Mesodermal cell (in vitro differentiated cells): ENCODE measurements around the gene CXCL6. TPM values are rescaled to one million over a fixed set of nuclear protein-coding genes. Genes with fewer than 3 reads are reported as not detected.

Experiments used
- H3K27ac ChIP-seq: 2 replicates; pipeline ENCODE4 v1.7.0; 2013; ENCODE audit warnings: mild to moderate bottlenecking, low read depth, low read length, moderate library complexity; ENCODE audit not compliant: severe bottlenecking
- H3K36me3 ChIP-seq: 2 replicates; pipeline ENCODE4 v1.7.1; 2013; ENCODE audit warnings: mild to moderate bottlenecking, low read length, moderate library complexity; ENCODE audit not compliant: control insufficient read depth, insufficient read depth
- H3K4me1 ChIP-seq: one replicate; pipeline ENCODE4 v1.7.1; 2013; ENCODE audit warnings: mild to moderate bottlenecking, low read length; ENCODE audit not compliant: insufficient read depth, control insufficient read depth, poor library complexity, severe bottlenecking
- H3K4me3 ChIP-seq: 2 replicates; pipeline ENCODE4 v1.7.0; 2013; ENCODE audit warnings: low read length, control low read depth, mild to moderate bottlenecking; ENCODE audit not compliant: insufficient read depth, poor library complexity, severe bottlenecking; ENCODE audit errors: extremely low read depth
- H3K9me3 ChIP-seq: 2 replicates; pipeline ENCODE4 v1.7.1; 2013; ENCODE audit warnings: mild to moderate bottlenecking, low read length, moderate library complexity; ENCODE audit not compliant: control insufficient read depth
- WGBS, 2 experiments: methylation state at CpG; one replicate each; pipeline ENCODE4 v1.1.5; 2013; ENCODE audit warnings: missing lambda C conversion rate in 2 of 2; ENCODE audit not compliant: insufficient coverage in 2 of 2; 5-methylcytosine and 5-hydroxymethylcytosine counted together
- polyA plus RNA-seq, 2 experiments: library from polyadenylated mRNA; stranded (reverse); fragments of 50-300 nt; gene quantifications; one replicate each; pipeline ENCODE4 v1.2.3, GENCODE V29; 2013

Gene CXCL6
- 1.6 TPM for polyA plus RNA-seq (2013, experiment 1 of 2)
- polyA plus RNA-seq (2013, experiment 2 of 2) = 0.96 TPM

DNA sequence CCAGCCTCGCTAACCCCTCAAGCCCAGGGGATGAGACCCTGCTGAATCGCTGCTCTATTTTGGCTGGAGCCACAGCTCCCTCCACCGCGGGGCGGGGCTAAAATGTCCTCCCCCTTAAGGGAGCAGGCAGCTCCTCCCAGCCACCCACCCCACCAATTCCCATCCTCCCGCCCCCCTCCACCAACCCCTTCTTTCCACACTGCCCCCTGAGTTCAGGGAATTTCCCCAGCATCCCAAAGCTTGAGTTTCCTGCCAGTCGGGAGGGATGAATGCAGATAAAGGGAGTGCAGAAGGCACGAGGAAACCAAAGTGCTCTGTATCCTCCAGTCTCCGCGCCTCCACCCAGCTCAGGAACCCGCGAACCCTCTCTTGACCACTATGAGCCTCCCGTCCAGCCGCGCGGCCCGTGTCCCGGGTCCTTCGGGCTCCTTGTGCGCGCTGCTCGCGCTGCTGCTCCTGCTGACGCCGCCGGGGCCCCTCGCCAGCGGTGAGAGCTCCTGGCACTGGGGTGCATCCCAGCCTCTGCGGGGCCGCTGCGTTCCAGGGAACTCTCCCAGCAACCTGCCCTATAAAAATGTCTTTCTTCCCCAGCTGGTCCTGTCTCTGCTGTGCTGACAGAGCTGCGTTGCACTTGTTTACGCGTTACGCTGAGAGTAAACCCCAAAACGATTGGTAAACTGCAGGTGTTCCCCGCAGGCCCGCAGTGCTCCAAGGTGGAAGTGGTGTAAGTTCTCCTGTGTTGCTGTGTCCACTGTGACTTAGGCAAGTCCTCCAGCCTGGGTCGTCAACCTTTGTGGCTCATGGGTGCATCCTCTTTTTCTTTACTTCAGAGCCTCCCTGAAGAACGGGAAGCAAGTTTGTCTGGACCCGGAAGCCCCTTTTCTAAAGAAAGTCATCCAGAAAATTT lies at the start of gene CXCL6:
TSS of gene CXCL6 (plus strand) at position 306 of the 907 bp plus-strand sequence. CDS start at position 379, 73 bp downstream.
- Histone ChIP-seq H3K9me3 (no peaks in the 10 kb centered on the region), H3K27ac (no peak within 1 kb of the TSS), H3K4me1 (no peaks in the 10 kb centered on the region), H3K36me3 (no peaks in the 10 kb centered on the region), H3K4me3 (peak within 1 kb of the TSS; percentile 35)
- WGBS, 2 experiments = 6 to 8% methylated on average over 24 to 34 of the region's 41 CpGs

DNA sequence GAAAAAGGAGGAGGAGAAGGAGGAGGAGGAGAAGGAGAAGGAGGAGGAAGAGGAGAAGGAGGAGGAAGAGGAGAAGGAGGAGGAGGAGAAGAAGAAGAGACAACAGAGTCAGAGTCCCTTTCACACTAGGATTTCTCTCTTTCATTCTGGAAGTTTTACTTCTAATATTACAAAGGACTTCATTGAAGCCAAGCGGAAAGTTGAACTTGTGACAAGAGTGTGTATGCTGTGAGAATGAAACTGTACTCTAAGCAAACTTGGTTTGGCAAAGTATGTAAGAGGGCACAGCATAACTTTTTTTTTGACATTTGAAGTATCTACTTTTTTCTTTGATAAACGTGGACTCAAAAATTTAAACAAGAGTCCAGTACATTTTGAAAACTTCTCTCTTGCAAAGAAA lies 48.1 kb upstream of the CXCL6 start:
- H3K9me3 ChIP-seq = no peaks in the 10 kb centered on the region
- H3K4me3 ChIP-seq = no peak overlapping the region
- 67 to 100% methylated on average over 1 to 2 of the region's 2 CpGs for WGBS, 2 experiments
- no peaks in the 10 kb centered on the region for H3K4me1 ChIP-seq
- no peak overlapping the region for H3K27ac ChIP-seq
- no peaks in the 10 kb centered on the region for H3K36me3 ChIP-seq

DNA sequence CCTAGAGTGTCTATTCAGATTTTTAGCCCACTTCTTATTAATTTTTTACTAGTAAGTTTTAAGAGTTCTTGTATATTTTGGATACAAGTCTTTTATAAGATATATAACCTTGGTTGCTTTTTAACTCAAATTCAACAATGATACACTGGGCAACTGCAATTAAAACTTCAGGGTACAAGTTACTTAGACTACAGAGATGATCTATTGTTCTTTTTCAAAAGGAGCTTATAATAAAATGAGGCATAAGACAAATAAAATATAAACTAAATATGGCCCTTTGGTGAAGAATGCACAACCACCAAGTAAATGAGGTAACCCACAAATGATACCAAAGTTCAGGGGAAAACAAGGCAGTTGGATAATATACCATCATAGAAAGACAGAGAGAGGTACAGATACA lies 37.6 kb upstream of the CXCL6 start:
- H3K27ac ChIP-seq = no peak overlapping the region
- H3K4me3 ChIP-seq = no peak overlapping the region

DNA sequence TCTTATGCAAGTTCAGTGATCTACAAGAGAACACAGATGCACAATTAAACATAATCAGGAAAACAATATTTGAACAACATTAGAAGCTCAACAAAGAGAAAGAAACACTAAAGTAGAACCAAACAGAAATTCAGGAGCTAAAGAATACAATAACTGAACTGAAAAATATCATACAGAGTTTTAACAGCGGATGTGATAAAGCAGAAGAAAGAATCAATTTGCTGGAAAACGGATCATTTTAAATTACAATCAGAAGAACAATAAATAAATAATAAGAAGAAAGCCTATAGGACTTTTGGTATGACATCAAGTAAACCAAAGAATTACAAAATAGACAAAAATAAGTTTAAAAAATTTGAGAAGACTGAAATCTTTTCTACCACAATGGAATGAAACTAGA lies 36.3 kb upstream of the CXCL6 start:
- H3K9me3 ChIP-seq = no peaks in the 10 kb centered on the region
- H3K4me3 ChIP-seq = no peak overlapping the region
- H3K36me3 ChIP-seq = no peaks in the 10 kb centered on the region
- no peak overlapping the region for H3K27ac ChIP-seq
- WGBS, 2 experiments = no CpG with 5 or more reads among the region's 2 CpGs
- no peaks in the 10 kb centered on the region for H3K4me1 ChIP-seq

More for the DNA sequence above, 37.6 kb upstream of the CXCL6 start:
- Histone ChIP-seq H3K9me3 (no peaks in the 10 kb centered on the region), H3K4me1 (no peaks in the 10 kb centered on the region), H3K36me3 (no peaks in the 10 kb centered on the region)

DNA sequence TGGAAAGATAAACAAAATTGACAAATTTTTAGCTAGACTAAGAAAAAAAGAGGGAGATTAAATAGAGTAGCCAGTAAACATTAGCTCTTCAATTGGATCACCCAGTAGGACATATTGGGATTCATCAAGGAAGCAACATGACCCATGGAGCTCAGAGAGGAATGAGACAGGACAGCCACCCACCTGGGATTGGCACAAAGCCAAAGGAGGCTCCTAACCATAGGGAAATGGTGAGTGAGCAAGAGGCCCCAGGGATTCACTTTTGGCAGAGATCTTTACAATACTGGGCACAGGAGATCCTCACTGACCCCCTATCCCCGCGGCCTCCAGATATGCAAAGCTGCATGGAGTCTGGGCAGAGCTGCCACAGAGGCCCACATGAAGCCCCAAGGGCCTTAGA lies 34.8 kb upstream of the CXCL6 start:
- Histone ChIP-seq H3K36me3 (no peaks in the 10 kb centered on the region), H3K4me3 (no peak overlapping the region), H3K4me1 (no peaks in the 10 kb centered on the region), H3K9me3 (no peaks in the 10 kb centered on the region), H3K27ac (no peak overlapping the region)
- WGBS, 2 experiments = 100% methylated on average over 2 of the region's 2 CpGs

DNA sequence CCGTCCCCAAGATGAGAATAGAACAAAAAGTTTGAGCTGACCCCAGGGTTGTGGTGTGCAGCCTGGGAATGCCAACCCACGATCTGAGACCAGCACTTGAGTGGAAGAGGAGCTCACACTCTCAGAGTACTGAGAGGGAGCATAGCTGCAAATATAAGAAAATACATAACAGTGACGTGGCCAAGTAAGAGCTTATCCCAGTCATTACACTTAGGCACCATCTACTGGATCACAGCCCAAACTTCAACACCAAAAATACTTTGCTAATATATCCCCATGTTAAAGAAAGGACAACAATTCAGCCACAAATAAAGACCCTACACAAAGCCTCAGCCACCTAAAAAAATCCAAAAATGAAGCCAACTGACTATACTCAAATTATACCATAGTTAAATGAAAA lies 33.3 kb upstream of the CXCL6 start:
- no peaks in the 10 kb centered on the region for H3K36me3 ChIP-seq
- H3K4me1 ChIP-seq = no peaks in the 10 kb centered on the region
- H3K4me3 ChIP-seq = no peak overlapping the region
- no peaks in the 10 kb centered on the region for H3K9me3 ChIP-seq
- 83 to 88% methylated on average over 3 of the region's 3 CpGs for WGBS, 2 experiments
- no peak overlapping the region for H3K27ac ChIP-seq

DNA sequence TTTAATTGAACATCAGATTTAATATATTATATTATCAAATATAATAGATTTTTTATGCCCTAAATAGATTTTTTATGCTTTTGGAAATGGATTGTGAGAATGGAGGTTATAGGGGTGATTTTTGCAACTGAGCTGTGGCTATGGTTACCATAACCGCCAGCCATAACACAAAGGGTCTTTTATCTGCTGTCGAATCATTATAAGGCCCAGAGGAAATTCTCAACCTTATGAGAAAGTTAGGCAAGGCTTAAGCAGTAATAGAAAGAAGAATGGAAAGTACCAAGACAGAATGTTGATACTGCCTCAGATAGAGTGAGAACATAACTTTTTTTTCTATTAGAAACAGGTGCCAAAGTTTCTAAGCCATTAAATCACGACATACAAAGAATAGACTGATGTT lies 26.3 kb upstream of the CXCL6 start:
- H3K4me3 ChIP-seq = no peak overlapping the region
- no peaks in the 10 kb centered on the region for H3K36me3 ChIP-seq
- H3K4me1 ChIP-seq = no peaks in the 10 kb centered on the region
- WGBS, 2 experiments = 95% methylated on average over 2 of the region's 3 CpGs; no CpG with 5 or more reads in 1 of the 2 experiments
- H3K27ac ChIP-seq = no peak overlapping the region
- no peaks in the 10 kb centered on the region for H3K9me3 ChIP-seq

DNA sequence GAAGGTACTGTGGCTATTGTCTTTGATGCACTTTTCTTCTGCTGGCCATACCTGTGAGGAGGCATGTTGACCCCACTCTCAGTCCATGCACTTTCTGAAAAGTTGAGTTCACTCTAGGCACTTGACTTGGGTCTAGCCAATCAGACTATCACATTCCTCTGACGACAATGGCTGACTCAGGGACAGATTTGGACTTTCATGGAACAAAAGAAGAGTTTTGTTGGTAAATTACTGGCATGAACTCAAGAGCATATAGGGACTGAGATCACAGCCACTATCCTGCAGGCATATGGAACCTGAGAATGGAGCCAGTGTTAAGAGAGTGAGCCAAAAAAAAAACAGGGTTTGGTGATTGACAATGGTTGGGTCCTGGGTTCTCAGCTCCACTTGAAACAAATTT lies 24.6 kb upstream of the CXCL6 start:
- H3K4me1 ChIP-seq = no peaks in the 10 kb centered on the region
- 71% methylated on average over 1 of the region's 1 CpG; no CpG with 5 or more reads in 1 of the 2 experiments for WGBS, 2 experiments
- H3K27ac ChIP-seq = no peak overlapping the region
- H3K9me3 ChIP-seq = no peaks in the 10 kb centered on the region
- H3K36me3 ChIP-seq = no peaks in the 10 kb centered on the region
- no peak overlapping the region for H3K4me3 ChIP-seq

DNA sequence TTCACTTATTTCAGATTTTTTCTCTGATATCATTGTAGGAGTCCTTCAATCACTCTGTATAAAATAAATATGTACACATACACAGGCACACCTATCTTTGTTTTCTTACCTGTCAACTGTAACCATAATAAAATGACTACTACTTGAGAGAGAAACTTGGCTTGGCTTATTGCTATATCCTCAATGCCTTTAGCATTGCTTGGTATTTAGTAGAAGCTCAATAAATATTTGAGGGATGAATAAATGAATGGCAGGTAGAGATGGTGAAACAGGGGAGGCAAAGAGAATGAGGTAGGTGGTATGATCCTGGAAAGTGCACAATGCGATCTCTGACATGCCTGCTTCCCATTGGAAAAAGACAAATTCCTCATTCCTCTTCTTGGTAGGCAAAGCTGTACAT lies 21.8 kb upstream of the CXCL6 start:
- 100% methylated on average over 1 of the region's 1 CpG; no CpG with 5 or more reads in 1 of the 2 experiments for whole genome bisulfite sequencing, 2 experiments
- Histone ChIP-seq H3K4me1 (no peaks in the 10 kb centered on the region), H3K4me3 (no peak overlapping the region), H3K36me3 (no peaks in the 10 kb centered on the region), H3K9me3 (no peaks in the 10 kb centered on the region), H3K27ac (no peak overlapping the region)

DNA sequence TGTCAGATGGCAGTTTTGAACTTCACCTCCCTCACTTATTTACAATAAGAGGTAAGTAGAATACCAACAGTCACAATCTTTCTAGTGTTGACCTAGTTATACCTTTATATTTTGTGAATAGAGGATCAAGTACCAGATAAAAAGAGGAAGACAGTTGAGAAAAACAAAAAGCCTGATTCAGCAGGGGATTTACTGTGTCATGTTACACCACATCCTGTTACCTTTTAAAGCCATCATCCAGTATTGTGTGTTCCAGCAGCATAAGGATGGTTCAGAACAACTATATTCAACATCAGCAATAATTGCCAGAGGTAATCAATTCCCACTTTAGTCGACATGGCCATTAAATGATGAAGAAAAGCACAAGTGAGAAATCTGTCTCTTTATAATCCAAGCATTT lies 21.3 kb upstream of the CXCL6 start:
- Histone ChIP-seq H3K4me1 (no peaks in the 10 kb centered on the region), H3K9me3 (no peaks in the 10 kb centered on the region), H3K4me3 (no peak overlapping the region), H3K36me3 (no peaks in the 10 kb centered on the region), H3K27ac (no peak overlapping the region)
- 80% methylated on average over 1 of the region's 1 CpG; no CpG with 5 or more reads in 1 of the 2 experiments for WGBS, 2 experiments

DNA sequence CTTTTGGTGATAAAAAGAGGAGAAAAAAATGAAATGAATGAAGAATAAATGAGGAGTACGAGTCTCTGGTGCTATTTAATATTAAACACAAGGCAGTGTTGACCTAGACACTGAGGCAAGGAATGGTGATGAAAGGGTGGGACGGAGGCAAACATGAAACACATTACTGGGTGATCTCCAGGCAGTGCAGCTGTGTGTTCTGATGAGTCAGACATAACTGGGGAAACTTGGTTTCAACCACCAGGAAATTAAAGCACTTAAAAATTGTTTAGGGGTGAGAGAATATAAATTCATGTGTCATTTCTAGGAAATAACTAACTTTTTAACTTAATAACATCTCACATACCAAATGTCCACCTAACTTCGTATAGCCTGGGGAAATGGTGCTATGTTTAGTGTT lies 19.7 kb upstream of the CXCL6 start:
- no peaks in the 10 kb centered on the region for H3K36me3 ChIP-seq
- no peak overlapping the region for H3K4me3 ChIP-seq
- no peaks in the 10 kb centered on the region for H3K9me3 ChIP-seq
- H3K27ac ChIP-seq = no peak overlapping the region
- 71 to 73% methylated on average over 2 of the region's 3 CpGs for WGBS, 2 experiments
- no peaks in the 10 kb centered on the region for H3K4me1 ChIP-seq
